Stomach (tissue), 9 donors: ENCODE data around the gene ASB7. TPM values are rescaled to one million over a fixed set of nuclear protein-coding genes. Genes with fewer than 3 reads are reported as not detected.
A peak's percentile ranks its signal among the peaks of the same experiment; 100 is the strongest.

Experiments used
- DNase-seq, 2 donors: peaks; one replicate each; pipeline versions ENCODE4 v3.0.0 to v3.0.0-alpha.2; 2013 to 2019
- H3K27ac ChIP-seq, 5 donors: fragments of 200-600 bp in 4 of 5; sonication (generic) in 4 of 5; one replicate each; pipeline ENCODE4 v1.5.1; 2013 to 2019; ENCODE audit warnings: mild to moderate bottlenecking in 1 of 5, moderate library complexity in 1 of 5
- H3K27me3 ChIP-seq, 3 donors: fragments of 200-600 bp; sonication (generic); one replicate each; pipeline ENCODE4 v1.5.1; 2017 to 2019; ENCODE audit warnings: mixed run types in 1 of 3
- H3K36me3 ChIP-seq, 4 donors: fragments of 200-600 bp; sonication (generic); 1 replicate in 3 of 4; 2 replicates in 1 of 4; pipeline ENCODE4 v1.5.1; 2016 to 2019
- H3K4me1 ChIP-seq, 4 donors: fragments of 200-600 bp; sonication (generic); one replicate each; pipeline ENCODE4 v1.5.1; 2016 to 2019
- H3K4me3 ChIP-seq, 4 donors: fragments of 200-600 bp; sonication (generic) in 3 of 4; one replicate each; pipeline ENCODE4 v1.5.1; 2016 to 2019; ENCODE audit warnings: mild to moderate bottlenecking in 1 of 4
- H3K9me3 ChIP-seq, 4 donors: fragments of 200-600 bp; sonication (generic); one replicate each; pipeline ENCODE4 v1.5.1; 2016 to 2019
- CTCF ChIP-seq, 7 experiments: fragments of 450-650 bp in 4 of 7; fragments of 200-600 bp in 3 of 7; sonication (generic) in 3 of 7; IDR thresholded peaks; one replicate each; pipeline ENCODE4 v1.5.1; 2016 to 2019; ENCODE audit warnings: antibody characterized with exemption in 7 of 7, control low read depth in 2 of 7, mild to moderate bottlenecking in 1 of 7
- EP300 ChIP-seq: sonication (generic); formaldehyde crosslinking; IDR thresholded peaks from one replicate; pipeline ENCODE4 v1.6.1; 2017; ENCODE audit warnings: antibody characterized with exemption
- POLR2A ChIP-seq, 4 donors: fragments of 450-650 bp; IDR thresholded peaks; one replicate each; pipeline ENCODE4 v1.6.1; 2016; ENCODE audit warnings: antibody characterized with exemption in 4 of 4, control low read depth in 2 of 4, mild to moderate bottlenecking in 1 of 4, moderate library complexity in 1 of 4
- POLR2AphosphoS5 ChIP-seq, 3 donors: sonication (generic); formaldehyde crosslinking; IDR thresholded peaks; one replicate each; pipeline ENCODE4 v1.6.1; 2016; ENCODE audit warnings: antibody characterized with exemption in 3 of 3
- WGBS, 5 donors: extraction: QIAGEN DNeasy Blood & Tissue Kit in 3 of 5; methylation state at CpG; one replicate each; pipeline versions ENCODE4 v1.1.5 to v1.1.7; 2013 to 2018; 5-methylcytosine and 5-hydroxymethylcytosine counted together
- intact Hi-C: fragments of 100-400 bp; cut with DNase I; formaldehyde crosslinking; loops from one replicate; pipeline ENCODE4 v1.15.1; 2023; ENCODE audit warnings: low total_unique reads
- polyA plus RNA-seq, 3 donors: library from polyadenylated mRNA; stranded (reverse); fragments of 200-250 nt; gene quantifications; one replicate each; pipeline ENCODE4 v1.2.3, GENCODE V29; 2013
- total RNA-seq, 5 donors: library from RNA; depleted of rRNA; stranded (reverse); fragments of >200 nt; gene quantifications; one replicate each; pipeline versions ENCODE4 v1.1.0 to v1.2.3, GENCODE V29; 2014 to 2016
- donor health status: healthy with polysubstance abuse.
- donor health status: Bipolar disorder and iron deficiency.
- donor health status: healthy.

The ASB7 gene
- total and polyA plus RNA-seq, 8 donors = 2.8 to 73.9 (median 10.9) TPM

- Histone ChIP-seq H3K9me3 (peaks cover 0 to 8% (median 4%) of the 10 kb centered on the region in 4 donors), H3K36me3 (no peaks in the 10 kb centered on the region), H3K27me3 (peaks cover 0 to 13% (median 0%) of the 10 kb centered on the region in 3 donors), H3K4me1 (peaks cover 0 to 6% (median 0%) of the 10 kb centered on the region in 4 donors), H3K4me3 (no peak overlapping the region), H3K27ac (peak overlapping the region in 1 of 5 donors; percentile 8)
- DNase-seq = no peak
- WGBS, 5 donors = 75 to 86% (median 80%) methylated on average over 6 of the region's 6 CpGs
- intact Hi-C loops = loop anchor here (10.0 kb wide), 1 partner anchor 131 kb away; no protein-coding TSS in a partner anchor
- TF ChIP-seq POLR2A (IDR thresholded peaks at IDR 0.05) = no peak
- TF ChIP-seq EP300 = no peak
- TF ChIP-seq CTCF (IDR thresholded peaks at IDR 0.05) = no peak
- no peak for TF ChIP-seq POLR2AphosphoS5 (IDR thresholded peaks at IDR 0.05)
Observed at GRCh38 chr15:100683434-100683833, 81.0 kb downstream of the ASB7 start.

DNA sequence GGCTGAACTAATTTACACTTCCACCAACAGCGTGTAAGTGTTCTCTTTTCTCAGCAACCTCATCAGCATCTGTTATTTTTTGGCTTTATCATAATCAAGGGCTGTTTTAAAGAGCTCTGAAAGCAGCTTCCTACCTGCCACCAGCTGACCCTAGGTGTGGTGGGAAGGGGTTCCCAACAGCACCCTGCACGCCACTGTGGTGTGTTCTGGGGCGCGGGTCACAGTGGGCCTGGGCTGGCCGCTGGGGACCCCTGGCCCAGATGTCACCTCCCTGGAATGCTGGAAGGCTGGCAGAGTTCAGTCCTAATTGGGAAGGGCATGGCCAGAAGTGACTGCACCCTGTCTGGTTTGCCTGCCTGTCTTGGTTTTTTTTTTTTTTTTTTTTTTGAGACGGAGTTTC, 82.2 kb downstream of the ASB7 start:
- Histone ChIP-seq H3K4me1 (peaks cover 0 to 11% (median 0%) of the 10 kb centered on the region in 4 donors), H3K9me3 (no peaks in the 10 kb centered on the region), H3K4me3 (no peak overlapping the region), H3K27me3 (peaks cover 0 to 16% (median 0%) of the 10 kb centered on the region in 3 donors), H3K36me3 (no peaks in the 10 kb centered on the region), H3K27ac (no peak overlapping the region)
- TF ChIP-seq POLR2A (IDR thresholded peaks at IDR 0.05) (no peak), POLR2AphosphoS5 (IDR thresholded peaks at IDR 0.05) (no peak), EP300 (no peak), CTCF (IDR thresholded peaks at IDR 0.05) (no peak)
- WGBS, 5 donors = 86 to 97% (median 92%) methylated on average over 5 to 6 of the region's 6 CpGs
- intact Hi-C loops = loop anchor here (10.0 kb wide), 1 partner anchor 130 kb away; no protein-coding TSS in a partner anchor
- no peak for DNase-seq

DNA sequence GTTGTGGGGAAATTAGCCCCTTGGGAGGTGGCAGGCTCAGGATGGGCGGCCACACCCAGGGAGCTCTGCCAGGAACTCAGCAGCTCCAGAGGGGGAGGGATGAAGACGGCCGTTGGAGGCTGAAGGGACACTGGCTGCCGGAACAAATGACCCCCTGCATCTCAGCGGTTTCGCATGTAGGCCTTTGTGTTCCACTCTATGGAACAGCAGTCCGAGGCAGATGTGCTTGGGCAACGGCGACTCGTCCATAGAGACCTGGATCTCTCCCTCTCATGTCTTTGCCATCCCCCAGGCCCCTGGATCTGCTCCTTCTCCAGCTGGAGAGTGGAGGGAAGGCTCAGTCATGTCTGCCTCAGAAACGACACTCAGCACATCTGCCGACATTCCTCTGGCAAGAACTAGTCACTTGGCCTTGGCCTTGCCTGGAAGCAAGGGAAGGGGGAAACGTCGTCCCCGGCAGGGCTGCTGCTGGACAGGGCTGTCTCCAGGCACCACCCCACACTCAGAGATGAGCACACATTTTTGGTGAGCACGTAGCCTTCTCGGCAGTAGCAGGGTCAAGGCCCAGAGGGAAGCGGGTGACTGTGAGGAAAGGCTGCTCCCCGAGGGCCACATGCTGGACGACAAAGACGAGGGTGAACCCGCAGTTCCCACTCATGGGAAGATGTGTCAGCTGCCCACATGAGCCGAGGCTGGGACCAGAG, 83.8 kb downstream of the ASB7 start:
- H3K27ac ChIP-seq = peak overlapping the region in 4 of 5 donors; percentile 50 to 71 (median 67)
- intact Hi-C loops = loop anchor here (10.0 kb wide), 1 partner anchor 129 kb away; no protein-coding TSS in a partner anchor
- H3K27me3 ChIP-seq = peaks cover 0 to 16% (median 0%) of the 10 kb centered on the region in 3 donors
- WGBS, 5 donors = 65 to 79% (median 76%) methylated on average over 19 to 23 of the region's 23 CpGs
- H3K4me3 ChIP-seq = no peak overlapping the region
- peak in 1 of 3 donors; percentile 42 for TF ChIP-seq POLR2AphosphoS5 (IDR thresholded peaks at IDR 0.05)
- TF ChIP-seq POLR2A (IDR thresholded peaks at IDR 0.05) = no peak
- H3K4me1 ChIP-seq = peaks cover 0 to 11% (median 0%) of the 10 kb centered on the region in 4 donors
- peak in 1 of 2 donors; percentile 67 for DNase-seq
- no peaks in the 10 kb centered on the region for H3K9me3 ChIP-seq
- H3K36me3 ChIP-seq = no peaks in the 10 kb centered on the region

GRCh38 chr15:100686725-100687473, 84.5 kb downstream of the ASB7 start:
- no peak for DNase-seq
- intact Hi-C loops = loop anchor here (10.0 kb wide), 1 partner anchor 128 kb away; no protein-coding TSS in a partner anchor
- Histone ChIP-seq H3K4me3 (no peak overlapping the region), H3K27me3 (peaks cover 0 to 16% (median 0%) of the 10 kb centered on the region in 3 donors), H3K9me3 (no peaks in the 10 kb centered on the region), H3K4me1 (peaks cover 0 to 11% (median 0%) of the 10 kb centered on the region in 4 donors), H3K36me3 (no peaks in the 10 kb centered on the region), H3K27ac (peak overlapping the region in 4 of 5 donors; percentile 60 to 71 (median 67))
- WGBS, 5 donors = 73 to 87% (median 85%) methylated on average over 14 to 15 of the region's 15 CpGs
- TF ChIP-seq POLR2AphosphoS5 (IDR thresholded peaks at IDR 0.05) (no peak), EP300 (no peak)

DNA sequence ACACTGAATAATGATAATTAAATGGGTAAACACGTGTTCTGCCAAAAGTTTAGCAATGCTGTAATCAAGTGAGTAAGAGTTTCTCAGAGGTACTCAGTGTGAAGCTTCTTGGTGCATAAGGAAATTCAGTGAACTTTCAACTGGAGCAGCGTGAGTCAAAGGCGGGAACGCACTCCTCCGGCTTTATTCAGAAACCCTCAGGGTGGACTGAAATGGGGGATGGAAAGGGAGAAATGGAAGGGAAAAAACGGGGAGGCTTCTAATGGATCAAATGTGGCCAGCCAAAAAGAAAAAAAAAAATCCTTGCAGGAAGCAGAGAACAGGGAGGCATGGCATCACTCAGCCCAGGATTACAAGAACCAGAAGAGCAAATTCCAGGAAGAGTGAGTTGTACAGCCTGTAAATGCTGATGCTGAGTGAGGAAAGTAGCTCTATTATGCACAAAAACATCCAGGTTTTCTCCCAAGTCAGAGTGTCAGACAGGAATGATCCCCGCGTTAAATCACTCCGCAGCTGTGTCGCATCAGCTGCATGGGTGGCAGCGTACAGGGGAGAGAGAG, 85.3 kb downstream of the ASB7 start:
- intact Hi-C loops = loop anchor here (10.0 kb wide), 1 partner anchor 127 kb away; no protein-coding TSS in a partner anchor
- TF ChIP-seq CTCF (IDR thresholded peaks at IDR 0.05) = no peak
- TF ChIP-seq EP300 = no peak
- TF ChIP-seq POLR2AphosphoS5 (IDR thresholded peaks at IDR 0.05) = no peak
- TF ChIP-seq POLR2A (IDR thresholded peaks at IDR 0.05) = no peak
- WGBS, 5 donors = 43 to 67% (median 61%) methylated on average over 11 of the region's 11 CpGs
- Histone ChIP-seq H3K4me3 (no peak overlapping the region), H3K36me3 (no peaks in the 10 kb centered on the region), H3K27ac (peak overlapping the region in 4 of 5 donors; percentile 64 to 73 (median 70)), H3K9me3 (no peaks in the 10 kb centered on the region), H3K27me3 (peaks cover 0 to 16% (median 0%) of the 10 kb centered on the region in 3 donors), H3K4me1 (peaks cover 0 to 11% (median 0%) of the 10 kb centered on the region in 4 donors)
- DNase-seq = peak in 1 of 2 donors; percentile 72
